Esophagus squamous epithelium (tissue), 5 donors: ENCODE results near the gene EHD3. TPM values are rescaled to one million over a fixed set of nuclear protein-coding genes. Genes with fewer than 3 reads are reported as not detected.
A peak's percentile ranks its signal among the peaks of the same experiment; 100 is the strongest.

Source experiments
- DNase-seq: peaks from one replicate; lab custom pipeline; 2025; lab: John Stamatoyannopoulos, UW
- H3K27ac ChIP-seq, 4 donors: fragments of 200-600 bp; sonication (generic); one replicate each; pipeline ENCODE4 v1.5.1; 2016 to 2019; ENCODE audit warnings: mild to moderate bottlenecking in 1 of 4
- H3K27me3 ChIP-seq, 4 donors: fragments of 200-600 bp; sonication (generic); 1 replicate in 3 of 4; 2 replicates in 1 of 4; pipeline versions ENCODE4 v1.5.1 to v1.6.0; 2017 to 2021; ENCODE audit warnings: antibody characterized with exemption in 1 of 4
- H3K36me3 ChIP-seq, 3 donors: fragments of 200-600 bp; sonication (generic); one replicate each; pipeline ENCODE4 v1.5.1; 2016 to 2019
- H3K4me1 ChIP-seq, 3 donors: fragments of 200-600 bp; sonication (generic); one replicate each; pipeline ENCODE4 v1.5.1; 2017 to 2019
- H3K4me3 ChIP-seq, 4 donors: fragments of 200-600 bp; sonication (generic); 1 replicate in 3 of 4; 2 replicates in 1 of 4; pipeline ENCODE4 v1.5.1; 2016 to 2019; ENCODE audit warnings: mild to moderate bottlenecking in 2 of 4, moderate library complexity in 1 of 4
- H3K9me3 ChIP-seq, 3 donors: fragments of 200-600 bp; sonication (generic); one replicate each; pipeline ENCODE4 v1.5.1; 2016 to 2019
- POLR2A ChIP-seq, 4 donors: fragments of 450-650 bp; IDR thresholded peaks; one replicate each; pipeline ENCODE4 v1.6.1; 2017; ENCODE audit warnings: antibody characterized with exemption in 4 of 4, mild to moderate bottlenecking in 4 of 4, moderate library complexity in 3 of 4
- WGBS, 2 donors: methylation state at CpG; one replicate each; pipeline ENCODE4 v1.1.5; 2018; 5-methylcytosine and 5-hydroxymethylcytosine counted together
- intact Hi-C: fragments of 100-400 bp; cut with DNase I; formaldehyde crosslinking; loops from one replicate; pipeline ENCODE4 v1.15.0; 2022
- small RNA-seq, 4 donors: library from RNA; depleted of rRNA; stranded (forward); fragments of <200 nt; gene quantifications; one replicate each; pipeline ENCODE3, GENCODE V24; 2016
- total RNA-seq, 4 donors: library from RNA; depleted of rRNA; stranded (reverse); fragments of >200 nt; gene quantifications; one replicate each; pipeline ENCODE4 v1.1.0, GENCODE V29; 2016
- TF ChIP-seq, protein P1 (sequence below), 6 experiments: fragments of 450-650 bp in 4 of 6; fragments of 200-600 bp in 2 of 6; sonication (generic) in 2 of 6; IDR thresholded peaks; one replicate each; pipeline ENCODE4 v1.5.1; 2016 to 2019; ENCODE audit warnings: antibody characterized with exemption in 6 of 6, mild to moderate bottlenecking in 4 of 6, moderate library complexity in 4 of 6
- donor health status: DM: yes; HTN: yes; CAD: no.

EHD3 gene
- total RNA-seq, 4 donors from 2014 or later, result 22.6 to 54.5 (median 38.1) TPM

- Histone ChIP-seq H3K36me3 (no peaks in the 10 kb centered on the region), H3K4me3 (no peak overlapping the region), H3K27ac (peak overlapping the region; percentile 23 to 76 (median 52)), H3K9me3 (no peaks in the 10 kb centered on the region), H3K4me1 (peaks cover 6 to 41% (median 12%) of the 10 kb centered on the region in 3 donors), H3K27me3 (no peaks in the 10 kb centered on the region)
- TF ChIP-seq POLR2A (IDR thresholded peaks at IDR 0.05), result peak in 1 of 4 donors; percentile 17
- TF ChIP-seq, protein P1, sequence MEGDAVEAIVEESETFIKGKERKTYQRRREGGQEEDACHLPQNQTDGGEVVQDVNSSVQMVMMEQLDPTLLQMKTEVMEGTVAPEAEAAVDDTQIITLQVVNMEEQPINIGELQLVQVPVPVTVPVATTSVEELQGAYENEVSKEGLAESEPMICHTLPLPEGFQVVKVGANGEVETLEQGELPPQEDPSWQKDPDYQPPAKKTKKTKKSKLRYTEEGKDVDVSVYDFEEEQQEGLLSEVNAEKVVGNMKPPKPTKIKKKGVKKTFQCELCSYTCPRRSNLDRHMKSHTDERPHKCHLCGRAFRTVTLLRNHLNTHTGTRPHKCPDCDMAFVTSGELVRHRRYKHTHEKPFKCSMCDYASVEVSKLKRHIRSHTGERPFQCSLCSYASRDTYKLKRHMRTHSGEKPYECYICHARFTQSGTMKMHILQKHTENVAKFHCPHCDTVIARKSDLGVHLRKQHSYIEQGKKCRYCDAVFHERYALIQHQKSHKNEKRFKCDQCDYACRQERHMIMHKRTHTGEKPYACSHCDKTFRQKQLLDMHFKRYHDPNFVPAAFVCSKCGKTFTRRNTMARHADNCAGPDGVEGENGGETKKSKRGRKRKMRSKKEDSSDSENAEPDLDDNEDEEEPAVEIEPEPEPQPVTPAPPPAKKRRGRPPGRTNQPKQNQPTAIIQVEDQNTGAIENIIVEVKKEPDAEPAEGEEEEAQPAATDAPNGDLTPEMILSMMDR (IDR thresholded peaks at IDR 0.05), result no peak
- WGBS, 2 donors, result 73 to 81% methylated on average over 7 to 11 of the region's 11 CpGs
- DNase-seq, result no peak
- intact Hi-C loops, result no loop called here
Measured at GRCh38 chr2:31318361-31319336, 84.7 kb downstream of the EHD3 start.

Small RNAs within 50 kb of the gene (small RNA-seq; reads per million reads assigned to genes)
- 0 reads per million in 4 donors for gene RNA5SP90

Other genes starting within 250 kb of the EHD3 start
- 10 to 100 TPM; 18.6 to 29.0 (median 21.3) TPM for gene GALNT14, start 95.7 kb upstream of the EHD3 start, total RNA-seq
- gene CAPN14, start 16.6 kb upstream of the EHD3 start, total RNA-seq, result 100 to 1,000 TPM; 124 to 316 (median 198) TPM
- 10 to 100 TPM in 3 of 4 donors, 1 to 10 TPM in 1; 2.3 to 54.0 (median 39.0) TPM for gene XDH, start 180.6 kb downstream of the EHD3 start, total RNA-seq